HG03097 (cell line): ENCODE measurements around the gene INPP5A.

ENCODE experiments used
- ATAC-seq: cut with Tn5 transposase; IDR thresholded peaks from one replicate; pipeline ENCODE4 v1.9.1; 2021; ENCODE audit not compliant: unreplicated experiment, low FRiP score

INPP5A gene

DNA sequence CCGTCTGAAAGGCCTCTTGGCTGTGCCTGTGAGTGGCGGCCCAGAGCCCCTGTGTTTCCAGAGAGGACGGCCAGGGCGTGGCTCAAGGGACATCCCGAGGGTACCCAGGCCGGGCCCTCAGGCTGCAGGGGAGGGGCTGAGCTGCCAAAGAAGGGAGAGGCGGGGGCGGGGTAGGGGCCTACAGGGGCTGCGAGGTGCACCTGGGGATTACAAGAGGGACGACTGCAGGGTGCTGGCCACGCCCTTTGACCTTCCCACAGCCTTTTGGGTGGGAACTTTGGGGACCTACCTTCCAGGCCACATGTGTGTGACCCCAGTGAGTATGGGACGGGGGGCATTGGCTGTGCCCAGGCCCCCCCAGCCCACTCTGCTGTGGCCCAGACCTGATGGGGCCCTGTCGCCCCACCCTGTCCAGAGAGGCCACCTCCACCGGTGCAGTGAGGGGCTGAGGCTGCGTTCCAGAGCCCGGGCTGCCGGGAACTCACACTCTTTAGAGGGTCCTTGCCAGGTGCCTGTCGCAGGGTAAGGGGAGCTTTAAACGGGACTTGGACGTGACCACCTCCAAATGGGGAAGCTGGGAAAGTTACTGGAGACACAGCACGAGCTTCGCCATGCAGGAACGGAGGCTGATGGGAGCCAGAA is 267.3 kb downstream of the INPP5A start:
- no peak for ATAC-seq

DNA sequence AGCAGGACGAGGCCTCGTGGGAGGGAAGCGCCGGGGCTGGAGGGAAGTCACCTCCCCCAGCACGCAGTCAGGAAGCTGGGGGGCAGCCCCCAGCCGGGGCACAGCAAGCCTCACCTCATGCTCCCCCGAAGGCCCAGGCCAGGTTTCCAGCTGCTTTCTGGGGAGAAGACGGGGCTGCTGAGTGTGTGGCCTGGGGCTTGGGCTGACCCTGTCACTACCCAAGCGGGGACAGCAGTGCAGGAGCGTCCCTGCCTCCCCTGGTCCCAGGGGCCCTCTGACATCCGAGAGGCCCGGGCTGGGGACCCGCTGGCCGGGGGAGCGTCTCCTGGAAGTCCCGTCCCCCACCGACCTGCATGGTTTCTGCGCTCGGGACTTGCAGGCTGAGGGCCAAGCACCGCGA is 268.0 kb downstream of the INPP5A start:
- no peak for ATAC-seq

DNA sequence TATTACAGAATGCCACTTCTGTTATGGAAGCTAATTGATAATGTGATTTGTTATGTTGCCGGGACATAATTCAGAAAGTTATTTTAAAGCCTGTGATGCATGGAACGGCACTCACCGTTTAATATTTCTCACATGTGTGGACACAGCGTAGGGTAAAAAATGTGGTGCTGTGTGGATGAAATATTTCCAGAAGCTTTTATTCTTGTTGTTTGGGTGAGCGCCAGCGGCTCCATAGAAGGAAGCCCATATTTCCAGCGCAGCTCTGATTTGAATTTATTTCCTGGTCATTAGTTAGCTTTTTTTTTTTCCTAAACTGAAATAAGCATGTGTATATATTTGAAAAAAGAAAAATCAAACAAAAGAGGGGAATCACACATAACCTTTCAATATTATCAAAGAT is 268.5 kb downstream of the INPP5A start:
- no peak for ATAC-seq

DNA sequence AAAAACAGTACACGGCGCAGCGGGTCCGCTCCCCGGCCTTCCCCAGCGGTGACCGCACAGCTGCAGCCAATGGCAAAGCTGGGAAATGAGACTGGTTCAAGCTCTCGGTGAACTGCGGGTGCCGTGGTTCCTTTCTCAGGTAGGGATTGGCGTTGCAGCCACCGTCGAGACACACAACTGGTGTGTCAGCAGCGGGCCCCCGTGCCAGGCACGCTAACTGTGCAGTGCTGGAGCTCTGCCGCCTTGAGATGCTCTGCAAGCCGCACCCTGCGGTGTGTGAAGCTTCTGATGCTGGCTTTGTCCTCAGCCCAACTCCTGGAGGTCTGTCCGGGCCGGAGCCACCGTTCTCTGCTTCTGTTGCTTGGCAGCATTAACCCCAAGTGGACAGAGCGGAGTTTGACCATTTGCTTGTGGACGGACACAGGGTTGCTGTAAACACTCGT is 269.0 kb downstream of the INPP5A start:
- no peak for ATAC-seq

DNA sequence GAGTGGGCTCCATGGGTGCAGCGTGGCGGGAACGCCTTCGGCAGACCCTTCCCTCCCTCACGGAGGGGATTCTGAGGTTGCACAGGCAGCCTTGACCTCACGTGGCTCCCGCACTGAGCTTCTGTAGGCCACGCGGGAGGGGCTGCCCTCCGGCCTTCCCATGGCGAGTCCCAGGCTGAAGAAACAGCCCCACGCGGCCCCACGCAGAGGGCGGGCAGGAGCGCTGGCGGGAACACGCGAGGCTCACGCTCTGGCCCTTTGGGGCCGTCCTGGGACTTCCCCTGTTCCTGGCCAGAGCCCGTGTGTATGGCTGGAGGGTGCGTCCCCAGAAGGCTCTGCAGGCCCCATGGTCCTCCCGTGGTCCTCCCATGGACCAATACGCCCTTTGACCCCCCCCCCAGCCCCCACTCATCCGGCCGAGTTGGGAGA is 270.0 kb downstream of the INPP5A start:
- no peak for ATAC-seq

DNA sequence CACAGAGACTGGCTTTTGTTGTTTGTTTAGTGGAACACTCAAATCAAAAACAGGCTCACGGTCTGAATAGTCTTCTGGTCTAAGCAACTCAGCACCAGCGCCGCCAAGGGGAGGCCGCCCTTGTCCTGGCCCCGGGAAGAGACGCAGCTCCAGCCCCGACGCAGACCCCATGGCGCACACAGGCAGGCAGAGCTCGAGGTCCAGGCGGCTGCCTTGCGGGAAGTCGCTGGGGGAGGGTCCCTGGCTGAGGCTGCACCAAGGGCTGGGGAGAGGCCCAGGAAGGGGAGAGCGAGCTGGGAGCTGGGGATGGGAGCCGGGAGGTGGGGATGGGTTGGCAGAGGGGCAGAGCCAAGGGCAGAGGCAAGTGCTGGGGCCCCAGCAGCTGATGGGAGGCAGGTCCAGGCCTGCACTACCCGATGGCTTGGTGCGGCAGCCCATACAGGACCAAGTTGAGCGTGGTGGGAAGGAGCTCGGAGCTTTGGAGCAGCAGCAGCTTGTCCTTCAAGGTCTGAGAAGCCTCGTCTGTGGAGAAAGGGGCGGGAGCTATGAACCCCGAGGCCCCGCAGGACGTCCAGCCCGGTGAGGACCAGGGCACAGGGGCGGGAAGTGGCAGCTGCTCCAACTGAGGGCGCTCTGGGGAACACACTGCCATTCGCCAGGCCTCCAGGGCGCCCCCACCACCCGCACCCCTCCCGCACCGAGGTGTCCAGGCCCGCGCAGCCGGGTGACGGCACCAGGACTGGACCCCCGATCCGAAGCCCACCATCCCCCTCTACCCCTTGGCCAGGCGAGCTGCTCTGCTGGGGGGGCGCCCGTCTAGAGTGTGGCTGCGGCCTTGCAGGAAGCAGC is 271.0 kb downstream of the INPP5A start:
- no peak for ATAC-seq

DNA sequence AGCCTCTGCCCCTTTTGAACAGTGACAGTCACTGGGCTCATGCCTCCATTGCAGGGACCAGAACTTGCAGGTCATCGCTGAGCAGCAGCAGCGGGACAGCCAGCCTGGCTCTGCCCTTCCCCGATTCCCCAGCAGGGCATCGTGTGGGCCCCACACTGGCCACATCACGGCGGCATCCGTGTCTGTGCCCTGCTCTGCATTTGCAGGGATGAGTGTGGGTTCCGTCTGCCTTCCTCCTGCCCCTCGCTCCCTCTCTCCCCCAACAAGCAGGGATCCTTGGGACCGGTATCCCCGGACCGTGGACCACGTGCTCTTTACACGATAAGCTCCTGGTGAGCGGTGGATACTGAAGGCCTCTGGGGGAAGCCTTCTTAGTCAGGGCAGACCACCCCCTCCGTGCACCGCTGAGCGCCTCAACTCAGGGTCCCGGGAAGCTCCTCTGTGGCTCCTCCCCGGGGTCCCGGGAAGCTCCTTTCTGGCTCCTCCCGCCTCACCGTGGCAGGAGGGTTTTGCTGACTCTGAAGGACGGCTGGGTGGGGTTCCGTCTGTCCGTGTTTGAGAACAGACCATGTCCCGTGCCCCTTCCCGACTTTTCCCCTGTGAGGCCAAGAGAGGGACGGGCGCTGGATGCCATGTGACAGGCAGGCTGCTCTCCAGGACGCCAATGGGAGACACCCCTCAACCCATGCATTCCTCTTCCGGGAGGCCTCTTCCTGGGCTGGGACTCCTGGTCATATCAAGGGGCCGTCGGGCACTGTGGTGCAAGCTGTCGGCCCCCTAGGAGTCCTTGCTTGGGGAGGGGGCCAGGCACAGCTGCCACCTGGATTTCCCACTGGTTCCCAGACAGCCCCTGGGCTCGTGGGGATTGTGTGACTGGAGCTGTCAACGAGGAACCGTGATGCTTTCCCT is 271.9 kb downstream of the INPP5A start:
- ATAC-seq: no peak

DNA sequence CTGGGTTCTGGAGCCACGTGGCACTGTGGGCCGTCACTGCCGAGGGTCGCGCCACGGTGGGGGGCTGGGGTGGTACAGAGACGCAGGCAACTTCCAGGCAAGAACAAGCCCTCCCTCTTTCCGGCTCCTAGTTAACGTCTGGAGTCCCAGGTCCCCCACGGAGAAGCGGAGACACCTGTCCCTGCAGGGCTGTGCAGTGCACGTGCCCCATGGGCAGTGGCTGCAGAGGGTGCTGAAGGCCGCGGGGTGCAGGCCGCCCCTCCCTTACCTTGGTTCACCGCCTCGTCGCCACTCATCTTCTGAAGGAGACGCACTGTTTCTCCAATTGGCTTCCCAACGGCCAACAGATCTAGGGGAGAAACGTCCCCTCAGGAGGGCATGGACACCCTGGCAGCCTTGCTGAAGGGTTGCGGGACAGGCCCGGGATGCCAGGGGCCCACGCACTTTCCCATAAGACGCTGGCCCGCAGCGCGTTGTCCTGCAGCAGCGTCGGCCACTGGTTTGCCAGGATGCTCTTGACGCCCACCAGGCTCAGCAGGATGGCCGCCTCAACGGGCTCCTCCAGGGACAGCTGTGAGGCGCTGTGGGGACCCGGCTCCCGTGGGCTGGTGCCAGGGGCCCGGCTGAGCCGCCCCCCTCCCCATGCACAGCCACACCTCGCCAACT is 272.7 kb downstream of the INPP5A start:
- no peak for ATAC-seq

DNA sequence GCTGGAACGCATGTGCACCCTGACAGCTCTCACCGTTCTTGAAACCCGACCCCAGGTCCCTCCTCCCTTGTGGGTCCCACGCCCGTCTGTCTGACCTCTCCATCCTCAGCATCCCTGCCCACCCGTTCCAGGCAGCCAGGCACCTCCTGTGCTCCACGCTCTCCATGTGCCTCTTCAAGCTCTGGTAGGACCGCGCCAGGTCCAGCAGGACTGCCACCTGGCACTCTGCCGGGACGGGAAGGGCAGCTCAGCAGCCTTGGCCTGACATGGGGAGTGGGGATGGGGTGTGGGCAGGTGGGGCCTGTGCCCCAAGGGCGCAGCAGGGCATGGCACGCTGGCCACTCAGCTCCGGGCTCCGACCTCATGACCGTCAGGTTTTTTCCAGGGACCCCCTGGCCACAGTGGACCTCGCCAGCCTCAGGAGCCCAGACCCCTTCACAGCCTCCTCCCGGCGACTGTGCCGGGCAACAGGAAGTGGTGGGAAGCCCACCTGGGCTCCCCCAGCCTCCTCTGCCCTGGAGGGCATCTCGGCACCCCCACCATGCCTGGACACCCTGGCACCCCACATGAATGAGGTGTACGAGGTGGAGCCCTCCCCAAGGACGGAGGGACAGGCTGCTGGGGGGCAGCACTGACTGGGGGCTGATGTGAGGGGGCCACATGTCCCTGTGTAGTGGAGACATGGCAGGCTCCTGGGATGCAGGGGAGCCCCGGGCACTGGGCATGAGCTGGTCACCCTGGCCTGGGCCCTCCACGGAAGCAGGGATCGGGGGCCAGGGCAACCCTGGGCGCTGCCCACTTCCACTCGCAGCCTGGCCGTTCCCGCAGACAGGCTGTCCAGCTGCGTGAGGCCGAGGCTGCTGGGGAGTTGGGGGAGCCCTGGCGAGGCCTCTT is 273.5 kb downstream of the INPP5A start:
- no peak for ATAC-seq

DNA sequence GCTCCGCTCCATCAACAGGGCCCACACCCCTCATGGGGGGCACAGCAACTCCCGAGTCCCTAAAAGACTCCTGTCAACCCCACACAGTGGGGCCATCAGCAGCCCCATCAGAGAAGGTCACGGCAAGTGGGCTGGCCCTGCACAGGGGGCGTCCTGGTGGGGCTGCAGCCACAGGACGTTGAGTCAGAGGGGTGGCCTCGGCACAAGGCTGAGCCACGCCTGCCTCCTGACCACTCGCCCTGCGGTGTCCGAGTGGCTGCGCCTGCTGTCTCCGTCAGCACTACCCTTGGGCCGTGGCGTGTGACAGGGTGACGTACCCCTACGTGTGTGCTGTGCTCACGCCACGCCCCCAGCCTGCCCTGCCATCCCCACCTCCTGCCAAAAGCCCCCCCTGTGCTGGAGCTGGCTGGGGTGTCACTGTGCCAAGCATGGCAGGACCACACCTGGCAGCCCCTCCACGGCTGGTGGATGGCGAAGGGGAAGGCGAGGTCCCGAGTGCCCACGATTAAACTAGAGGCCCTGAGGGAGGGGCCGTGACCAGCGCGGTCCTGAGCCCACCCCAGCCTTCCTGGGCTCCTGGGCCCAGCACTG is 274.4 kb downstream of the INPP5A start:
- no peak for ATAC-seq

DNA sequence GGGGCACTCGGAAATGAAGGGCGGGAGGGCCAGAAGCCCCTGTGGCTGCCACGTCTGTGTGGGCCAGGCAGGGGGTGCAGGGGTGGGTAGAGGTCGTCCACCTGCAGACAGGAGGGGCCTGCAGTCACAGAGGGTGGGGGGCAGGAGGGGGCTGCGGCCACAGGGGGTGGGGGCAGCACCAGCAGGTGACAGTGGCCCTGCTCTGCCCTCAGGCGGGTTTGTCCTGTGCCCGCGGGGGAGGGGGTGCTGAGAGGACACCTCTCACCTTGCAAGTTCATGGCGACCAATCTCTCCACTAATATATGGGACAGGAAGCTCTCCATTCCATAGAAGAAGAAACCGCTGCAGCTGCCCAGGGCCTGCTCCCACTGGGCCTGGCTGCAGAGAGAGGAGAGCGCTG is 274.9 kb downstream of the INPP5A start:
- no peak for ATAC-seq

DNA sequence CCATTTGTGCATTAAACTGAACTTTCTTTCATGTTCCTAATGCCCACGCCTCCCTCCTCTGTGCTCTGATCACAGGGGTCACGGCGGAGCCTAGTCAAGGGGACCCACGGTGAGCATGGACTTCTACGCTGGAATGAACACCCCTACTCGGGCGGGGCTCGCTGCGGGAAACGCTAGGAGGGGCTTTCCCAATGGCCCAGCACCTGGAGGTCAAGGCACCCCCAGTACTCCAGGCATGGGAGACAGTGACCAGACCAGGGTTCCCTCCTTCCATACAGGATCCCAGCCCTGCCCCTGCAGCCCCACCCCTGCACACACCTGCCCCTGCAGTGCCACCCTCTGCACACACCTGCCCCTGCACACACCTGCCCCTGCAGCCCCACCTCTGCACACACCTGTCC is 275.4 kb downstream of the INPP5A start:
- no peak for ATAC-seq

DNA sequence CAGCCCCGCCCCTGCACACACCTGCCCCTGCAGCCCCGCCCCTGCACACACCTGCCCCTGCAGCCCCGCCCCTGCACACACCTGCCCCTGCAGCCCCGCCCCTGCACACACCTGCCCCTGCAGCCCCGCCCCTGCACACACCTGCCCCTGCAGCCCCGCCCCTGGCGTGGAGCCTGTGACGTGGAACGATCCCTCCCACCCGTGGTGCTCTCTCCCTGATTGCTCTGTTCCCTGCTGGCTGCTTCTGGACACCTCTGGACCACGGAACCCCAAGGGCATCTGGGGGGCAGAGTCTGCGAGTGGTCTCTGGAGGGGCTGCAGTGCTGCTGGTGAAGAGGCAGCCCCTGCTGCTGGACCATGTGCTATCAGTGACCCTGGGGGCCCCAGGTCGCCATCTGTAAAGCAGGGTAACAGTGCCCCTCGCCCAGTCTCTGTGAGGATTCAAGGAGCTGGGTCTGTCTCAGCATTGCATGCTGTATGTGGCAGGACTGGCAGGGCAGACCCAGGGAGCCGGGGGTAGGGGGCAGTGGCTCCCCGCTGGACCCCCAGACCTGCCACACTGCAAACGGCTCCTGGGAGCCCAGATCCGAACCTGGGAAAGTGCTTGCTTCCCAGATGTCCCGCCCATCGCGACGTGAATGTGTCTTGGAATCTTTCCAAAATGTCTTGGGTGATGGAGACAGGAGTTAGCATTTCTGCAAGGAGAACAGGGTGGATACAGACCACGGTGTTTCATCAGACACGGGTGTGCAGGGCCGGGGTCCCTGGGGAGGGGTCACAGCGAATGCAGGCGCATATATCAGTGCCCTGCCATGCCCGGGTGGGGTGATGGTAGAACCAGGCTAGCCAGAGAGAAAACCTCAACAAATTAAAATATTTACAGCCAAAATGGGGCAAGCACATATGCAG is 276.2 kb downstream of the INPP5A start:
- no peak for ATAC-seq

DNA sequence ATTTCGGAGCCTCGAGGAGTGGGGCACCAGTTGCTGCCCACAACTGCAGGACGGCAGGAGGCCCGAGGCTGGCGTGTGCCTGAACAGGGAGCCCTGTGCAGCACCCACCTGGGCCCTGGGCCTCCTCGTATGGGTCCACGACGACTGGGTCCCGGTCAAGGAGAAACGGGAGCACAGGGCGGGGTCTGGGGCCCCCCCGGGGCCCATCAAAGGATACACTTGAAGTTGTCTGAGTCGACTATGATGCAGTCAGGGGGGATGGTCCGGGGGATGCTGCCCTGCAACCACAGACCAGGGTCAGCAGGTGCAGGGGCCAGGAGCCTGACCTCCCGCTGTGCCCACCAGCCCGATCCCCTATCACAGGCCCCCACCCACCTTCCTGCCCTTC is 276.9 kb downstream of the INPP5A start:
- ATAC-seq: no peak

DNA sequence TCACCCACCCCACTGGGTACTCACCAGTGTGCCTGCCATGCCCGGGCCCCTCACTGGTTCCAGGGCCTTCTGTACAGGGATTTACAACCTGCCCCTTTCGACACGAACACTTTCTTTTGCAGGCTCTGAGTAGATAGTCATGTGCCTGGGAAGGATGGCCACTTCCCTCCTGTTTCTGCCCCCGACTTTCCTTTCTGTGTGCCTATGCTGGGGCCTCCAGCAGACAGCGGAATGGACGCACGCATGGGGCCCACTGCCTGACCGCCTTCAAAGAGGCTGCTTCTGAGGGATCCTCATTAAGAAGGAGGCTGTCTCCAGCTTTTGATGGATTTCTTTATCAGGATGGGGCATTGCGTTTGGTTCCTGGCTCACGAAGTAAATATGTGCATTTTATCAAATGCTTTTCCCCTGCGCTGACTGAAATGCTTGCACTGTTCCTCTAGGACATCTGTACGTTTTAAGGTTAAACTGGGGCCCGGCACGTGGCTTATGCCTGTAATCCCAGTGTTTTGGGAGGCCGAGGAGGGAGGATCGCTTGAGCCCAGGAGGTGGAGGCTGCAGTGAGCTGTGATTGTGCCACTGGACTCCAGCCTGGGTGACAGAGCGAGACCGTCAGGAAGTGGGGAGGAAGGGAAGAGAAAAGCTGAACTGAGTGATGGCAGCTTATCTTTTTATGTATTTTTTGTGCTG is 277.7 kb downstream of the INPP5A start:
- no peak for ATAC-seq

DNA sequence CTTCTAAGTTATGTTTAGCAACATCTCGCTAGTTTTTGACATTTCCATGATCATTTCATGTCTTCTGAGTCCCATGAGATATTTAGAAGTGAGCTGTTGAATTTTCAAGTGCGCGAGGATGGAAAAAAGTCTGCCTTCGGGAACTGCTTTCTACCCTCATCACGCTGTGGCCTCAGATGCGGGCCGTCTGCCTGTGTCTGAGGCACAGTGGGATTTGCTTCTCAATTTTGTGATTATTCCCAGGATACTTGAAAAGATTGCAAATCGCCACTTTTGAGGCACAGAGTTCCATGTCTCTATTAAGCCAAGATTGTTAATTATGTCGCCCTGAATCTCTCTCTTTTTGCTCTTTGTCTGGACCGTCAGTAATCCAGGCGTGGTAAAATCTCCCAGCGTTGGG is 279.1 kb downstream of the INPP5A start:
- ATAC-seq: no peak

DNA sequence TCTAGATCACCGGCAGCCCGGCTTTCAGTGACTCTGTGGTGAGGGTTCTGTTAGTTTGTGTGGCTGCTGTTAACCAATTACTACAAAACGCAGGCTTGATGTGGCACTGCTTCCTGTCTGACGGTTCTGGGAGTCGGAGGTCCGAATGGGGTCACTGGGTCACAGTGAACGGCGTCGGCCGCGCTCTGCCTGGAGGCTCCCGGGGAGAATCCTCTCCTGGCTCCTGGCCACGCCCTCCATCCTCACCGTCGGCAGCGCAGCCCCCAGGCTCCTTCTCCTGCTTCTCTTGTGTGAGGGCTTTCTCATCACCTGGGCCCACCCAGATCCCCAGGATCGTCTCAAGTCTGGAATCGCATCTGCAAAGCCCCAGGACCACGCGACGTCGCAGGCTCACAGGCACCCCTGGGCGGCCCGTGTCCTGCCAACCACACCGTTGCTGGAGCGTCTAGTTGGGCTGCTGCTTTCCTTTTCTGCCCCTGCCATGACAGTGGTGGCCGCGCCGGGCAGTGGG is 280.2 kb downstream of the INPP5A start:
- no peak for ATAC-seq
